Ascending aorta (tissue), 2 donors: ENCODE measurements around the gene GPR107. TPM values are rescaled to one million over a fixed set of nuclear protein-coding genes. Genes with fewer than 3 reads are reported as not detected.
"Not testable (repeated sequence)": the region's sequence is repeated elsewhere in the genome, so short reads cannot be mapped to it uniquely, and the experiment has no call there.

Experiments
- DNase-seq, 2 donors: peaks; one replicate each; pipeline ENCODE4 v3.0.0-alpha.2; 2019; ENCODE audit warnings: low spot score in 2 of 2
- H3K27ac ChIP-seq, 2 donors: fragments of 200-600 bp; sonication (generic); one replicate each; pipeline ENCODE4 v1.5.1; 2016 to 2017; ENCODE audit warnings: mild to moderate bottlenecking in 1 of 2
- H3K27me3 ChIP-seq: fragments of 200-600 bp; sonication (generic); one replicate; pipeline ENCODE4 v1.5.1; 2017
- H3K36me3 ChIP-seq, 2 donors: fragments of 200-600 bp; sonication (generic); one replicate each; pipeline ENCODE4 v1.5.1; 2016
- H3K4me1 ChIP-seq, 2 donors: fragments of 200-600 bp; sonication (generic); one replicate each; pipeline ENCODE4 v1.5.1; 2016 to 2017; ENCODE audit warnings: mild to moderate bottlenecking in 1 of 2
- H3K4me3 ChIP-seq, 2 donors: fragments of 200-600 bp; sonication (generic); one replicate each; pipeline ENCODE4 v1.5.1; 2016 to 2017; ENCODE audit warnings: mild to moderate bottlenecking in 1 of 2
- H3K9me3 ChIP-seq, 2 donors: fragments of 200-600 bp; sonication (generic); one replicate each; pipeline ENCODE4 v1.5.1; 2016
- intact Hi-C: fragments of 100-400 bp; cut with DNase I; formaldehyde crosslinking; loops from one replicate; pipeline ENCODE4 v1.15.1; 2023
- total RNA-seq: library from RNA; depleted of rRNA; stranded (reverse); fragments of >200 nt; gene quantifications from one replicate; pipeline ENCODE4 v1.1.0, GENCODE V29; 2016
- TF ChIP-seq, protein P1 (sequence below), 3 experiments: fragments of 200-600 bp in 2 of 3; fragments of 450-650 bp in 1 of 3; sonication (generic) in 2 of 3; IDR thresholded peaks; one replicate each; pipeline ENCODE4 v1.5.1; 2016 to 2019; ENCODE audit warnings: antibody characterized with exemption in 3 of 3, mild to moderate bottlenecking in 1 of 3, moderate library complexity in 1 of 3

Gene GPR107
- total RNA-seq, 1 donor from 2014 or later, result 37.4 TPM

GRCh38 chr9:130013326-130013725 lies 40.4 kb upstream of the GPR107 start:
- peaks cover 3 to 23% of the 10 kb centered on the region in 2 donors for H3K4me1 ChIP-seq
- TF ChIP-seq, protein P1, sequence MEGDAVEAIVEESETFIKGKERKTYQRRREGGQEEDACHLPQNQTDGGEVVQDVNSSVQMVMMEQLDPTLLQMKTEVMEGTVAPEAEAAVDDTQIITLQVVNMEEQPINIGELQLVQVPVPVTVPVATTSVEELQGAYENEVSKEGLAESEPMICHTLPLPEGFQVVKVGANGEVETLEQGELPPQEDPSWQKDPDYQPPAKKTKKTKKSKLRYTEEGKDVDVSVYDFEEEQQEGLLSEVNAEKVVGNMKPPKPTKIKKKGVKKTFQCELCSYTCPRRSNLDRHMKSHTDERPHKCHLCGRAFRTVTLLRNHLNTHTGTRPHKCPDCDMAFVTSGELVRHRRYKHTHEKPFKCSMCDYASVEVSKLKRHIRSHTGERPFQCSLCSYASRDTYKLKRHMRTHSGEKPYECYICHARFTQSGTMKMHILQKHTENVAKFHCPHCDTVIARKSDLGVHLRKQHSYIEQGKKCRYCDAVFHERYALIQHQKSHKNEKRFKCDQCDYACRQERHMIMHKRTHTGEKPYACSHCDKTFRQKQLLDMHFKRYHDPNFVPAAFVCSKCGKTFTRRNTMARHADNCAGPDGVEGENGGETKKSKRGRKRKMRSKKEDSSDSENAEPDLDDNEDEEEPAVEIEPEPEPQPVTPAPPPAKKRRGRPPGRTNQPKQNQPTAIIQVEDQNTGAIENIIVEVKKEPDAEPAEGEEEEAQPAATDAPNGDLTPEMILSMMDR (IDR thresholded peaks at IDR 0.05), result no peak
- no peak overlapping the region for H3K4me3 ChIP-seq
- H3K27me3 ChIP-seq, result no peaks in the 10 kb centered on the region
- intact Hi-C loops, result no loop called here
- H3K9me3 ChIP-seq, result peaks cover 0 to 6% of the 10 kb centered on the region in 2 donors
- H3K36me3 ChIP-seq, result no peaks in the 10 kb centered on the region
- DNase-seq, result no peak
- no peak overlapping the region for H3K27ac ChIP-seq

GRCh38 chr9:130015353-130016019 lies 38.2 kb upstream of the GPR107 start:
- H3K27ac ChIP-seq, result peak overlapping the region; percentile 83 to 84
- intact Hi-C loops, result no loop called here

GRCh38 chr9:130017076-130017475 lies 36.6 kb upstream of the GPR107 start:
- H3K27ac ChIP-seq, result peak overlapping the region; percentile 78 to 84
- H3K4me1 ChIP-seq, result peaks cover 9 to 46% of the 10 kb centered on the region in 2 donors
- H3K27me3 ChIP-seq, result no peaks in the 10 kb centered on the region
- H3K4me3 ChIP-seq, result no peak overlapping the region
- H3K36me3 ChIP-seq, result no peaks in the 10 kb centered on the region
- H3K9me3 ChIP-seq, result peaks cover 0 to 6% of the 10 kb centered on the region in 2 donors
- intact Hi-C loops, result no loop called here
- TF ChIP-seq, protein P1 (IDR thresholded peaks at IDR 0.05), result no peak
- DNase-seq, result no peak

More at GRCh38 chr9:130015353-130016019, 38.2 kb upstream of the GPR107 start:
- no peak for DNase-seq
- H3K9me3 ChIP-seq, result peaks cover 0 to 6% of the 10 kb centered on the region in 2 donors
- TF ChIP-seq, protein P1 (IDR thresholded peaks at IDR 0.05), result no peak
- no peaks in the 10 kb centered on the region for H3K36me3 ChIP-seq
- H3K4me3 ChIP-seq, result no peak overlapping the region
- H3K27me3 ChIP-seq, result no peaks in the 10 kb centered on the region
- H3K4me1 ChIP-seq, result peaks cover 9 to 33% of the 10 kb centered on the region in 2 donors

DNA sequence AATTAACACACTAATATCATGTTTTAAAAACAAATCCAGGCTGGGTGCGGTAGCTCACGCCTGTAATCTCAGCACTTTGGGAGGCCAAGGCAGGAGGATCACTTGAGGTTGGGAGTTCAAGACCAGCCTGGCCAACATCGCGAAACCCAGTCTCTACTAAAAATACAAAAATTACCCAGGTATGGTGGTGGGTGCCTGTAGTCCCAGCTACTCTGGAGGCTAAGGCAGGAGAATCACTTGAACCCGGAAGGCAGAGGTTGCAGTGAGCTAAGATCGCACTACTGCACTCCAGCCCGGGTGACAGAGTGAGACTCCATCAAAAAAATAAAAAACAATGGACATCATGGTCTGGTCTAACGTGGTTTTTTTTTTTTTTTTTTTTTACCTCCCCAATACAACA lies 36.2 kb upstream of the GPR107 start:
- Histone ChIP-seq H3K4me1 (peaks cover 9 to 48% of the 10 kb centered on the region in 2 donors), H3K27ac (peak overlapping the region; percentile 78 to 84)
- intact Hi-C loops, H3K27me3 ChIP-seq, H3K36me3 ChIP-seq, DNase-seq, H3K9me3 ChIP-seq, H3K4me3 ChIP-seq: not testable (repeated sequence)

- TF ChIP-seq, protein P1 (IDR thresholded peaks at IDR 0.05), result no peak
- H3K27me3 ChIP-seq, result no peaks in the 10 kb centered on the region
- H3K4me3 ChIP-seq, result no peak overlapping the region
- peaks cover 11 to 54% of the 10 kb centered on the region in 2 donors for H3K4me1 ChIP-seq
- intact Hi-C loops, result no loop called here
- no peak for DNase-seq
- H3K36me3 ChIP-seq, result no peaks in the 10 kb centered on the region
- H3K27ac ChIP-seq, result peak overlapping the region; percentile 78 to 84
- H3K9me3 ChIP-seq, result peaks cover 0 to 6% of the 10 kb centered on the region in 2 donors
These were observed 35.4 kb upstream of the GPR107 start for GRCh38 chr9:130018265-130018664.

GRCh38 chr9:130020618-130021017 lies 33.1 kb upstream of the GPR107 start:
- intact Hi-C loops, result loop anchor here (10.0 kb wide), 1 partner anchor 306 kb away; no protein-coding TSS in a partner anchor
- Histone ChIP-seq H3K4me1 (peaks cover 12 to 73% of the 10 kb centered on the region in 2 donors), H3K27ac (peak overlapping the region; percentile 78 to 84), H3K36me3 (no peaks in the 10 kb centered on the region), H3K4me3 (peak overlapping the region in 1 of 2 donors; percentile 2), H3K27me3 (no peaks in the 10 kb centered on the region), H3K9me3 (peaks cover 0 to 6% of the 10 kb centered on the region in 2 donors)
- DNase-seq, result no peak
- TF ChIP-seq, protein P1 (IDR thresholded peaks at IDR 0.05), result no peak
